Ishikawa (cell line): ENCODE measurements around the gene EYA2.

Experiments used
- CEBPB ChIP-seq: IDR thresholded peaks from 2 replicates; pipeline ENCODE4 v1.6.1; 2012
- CREB1 ChIP-seq: IDR thresholded peaks from 2 replicates; pipeline ENCODE4 v1.6.1; 2012; ENCODE audit warnings: low read depth
- EGR1 ChIP-seq: IDR thresholded peaks from 2 replicates; pipeline ENCODE4 v1.6.1; 2012
- EP300 ChIP-seq: IDR thresholded peaks from 2 replicates; pipeline ENCODE4 v1.6.1; 2012; ENCODE audit warnings: borderline replicate concordance
- FOXM1 ChIP-seq: IDR thresholded peaks from 2 replicates; pipeline ENCODE4 v1.6.1; 2012; ENCODE audit warnings: low read depth, borderline replicate concordance
- MAX ChIP-seq: IDR thresholded peaks from 2 replicates; pipeline ENCODE4 v1.6.1; 2012
- NFIC ChIP-seq: IDR thresholded peaks from 2 replicates; pipeline ENCODE4 v1.6.1; 2012
- RAD21 ChIP-seq: IDR thresholded peaks from 2 replicates; pipeline ENCODE4 v1.6.1; 2012; ENCODE audit warnings: low read depth
- REST ChIP-seq: IDR thresholded peaks from 2 replicates; pipeline ENCODE4 v1.6.1; 2012; ENCODE audit warnings: low read depth, mild to moderate bottlenecking
- TAF1 ChIP-seq: IDR thresholded peaks from 2 replicates; pipeline ENCODE4 v1.6.1; 2012; ENCODE audit warnings: low read depth, mild to moderate bottlenecking
- TCF12 ChIP-seq: IDR thresholded peaks from 2 replicates; pipeline ENCODE4 v1.6.1; 2012; ENCODE audit warnings: low read depth
- TEAD4 ChIP-seq: IDR thresholded peaks from 2 replicates; pipeline ENCODE4 v1.6.1; 2012
- USF1 ChIP-seq: IDR thresholded peaks from 2 replicates; pipeline ENCODE4 v1.6.1; 2012
- YY1 ChIP-seq: IDR thresholded peaks from 2 replicates; pipeline ENCODE4 v1.6.1; 2012; ENCODE audit warnings: low read depth
- ZBTB7A ChIP-seq: IDR thresholded peaks from 2 replicates; pipeline ENCODE4 v1.6.1; 2012; ENCODE audit warnings: low read depth

EYA2 gene

GRCh38 chr20:46865824-46866223, 28.8 kb upstream of the EYA2 start:
- TF ChIP-seq NFIC (no peak), RAD21 (no peak), CEBPB (no peak), TCF12 (no peak), EGR1 (no peak)

GRCh38 chr20:46870041-46870440, 24.6 kb upstream of the EYA2 start:
- TF ChIP-seq CREB1, result no peak
- no peak for TF ChIP-seq TCF12
- no peak for TF ChIP-seq CEBPB
- no peak for TF ChIP-seq MAX
- TF ChIP-seq NFIC, result no peak
- no peak for TF ChIP-seq USF1
- no peak for TF ChIP-seq EGR1
- TF ChIP-seq REST, result no peak
- no peak for TF ChIP-seq ZBTB7A
- TF ChIP-seq TEAD4, result no peak
- TF ChIP-seq TAF1, result no peak
- no peak for TF ChIP-seq RAD21
- no peak for TF ChIP-seq FOXM1
- TF ChIP-seq EP300, result no peak
- TF ChIP-seq YY1, result no peak

GRCh38 chr20:46872328-46873211, 22.1 kb upstream of the EYA2 start:
- no peak for TF ChIP-seq CEBPB
- no peak for TF ChIP-seq REST
- no peak for TF ChIP-seq NFIC
- TF ChIP-seq ZBTB7A, result no peak
- no peak for TF ChIP-seq TEAD4
- TF ChIP-seq EGR1, result no peak
- no peak for TF ChIP-seq RAD21
- TF ChIP-seq EP300, result no peak
- TF ChIP-seq USF1, result no peak
- TF ChIP-seq CREB1, result no peak
- TF ChIP-seq TAF1, result no peak
- TF ChIP-seq TCF12, result no peak

- no peak for TF ChIP-seq NFIC
- TF ChIP-seq MAX, result no peak
- TF ChIP-seq RAD21, result no peak
- TF ChIP-seq EGR1, result no peak
- TF ChIP-seq TAF1, result no peak
- TF ChIP-seq TCF12, result no peak
- TF ChIP-seq CREB1, result no peak
- no peak for TF ChIP-seq CEBPB
- TF ChIP-seq FOXM1, result no peak
- no peak for TF ChIP-seq YY1
- TF ChIP-seq TEAD4, result no peak
Observed at GRCh38 chr20:46875059-46875458, 19.6 kb upstream of the EYA2 start.

GRCh38 chr20:46879386-46879785, 15.3 kb upstream of the EYA2 start:
- TF ChIP-seq MAX, result no peak
- TF ChIP-seq NFIC, result no peak
- TF ChIP-seq USF1, result no peak
- no peak for TF ChIP-seq RAD21
- TF ChIP-seq TEAD4, result no peak
- no peak for TF ChIP-seq TAF1
- TF ChIP-seq CREB1, result no peak
- no peak for TF ChIP-seq YY1
- TF ChIP-seq TCF12, result no peak
- TF ChIP-seq CEBPB, result no peak
- TF ChIP-seq FOXM1, result no peak
- TF ChIP-seq REST, result no peak
- no peak for TF ChIP-seq ZBTB7A
- TF ChIP-seq EP300, result no peak
